Small intestine (tissue), 7 donors: ENCODE data around the gene ZNF451. TPM values are rescaled to one million over a fixed set of nuclear protein-coding genes. Genes with fewer than 3 reads are reported as not detected.

Source experiments
- DNase-seq, 2 donors: peaks; one replicate each; pipeline versions ENCODE4 v3.0.0 to v3.0.0-alpha.2; 2013
- FAIRE-seq: peaks from 2 replicates; lab custom pipeline; 2012; peaks lifted over from hg19 to GRCh38; lab: Jason Lieb, UNC
- H3K27ac ChIP-seq, 3 donors: one replicate each; pipeline ENCODE4 v1.5.1; 2013; ENCODE audit warnings: low read length in 2 of 3, mild to moderate bottlenecking in 2 of 3, control low read depth in 1 of 3, inconsistent platforms in 1 of 3, low read depth in 1 of 3, moderate library complexity in 1 of 3
- H3K27me3 ChIP-seq, 3 donors: one replicate each; pipeline ENCODE4 v1.6.1; 2013; ENCODE audit warnings: low read length in 3 of 3, inconsistent platforms in 1 of 3; ENCODE audit not compliant: control insufficient read depth in 3 of 3, insufficient read depth in 3 of 3
- H3K36me3 ChIP-seq, 3 donors: one replicate each; pipeline ENCODE4 v1.6.1; 2013; ENCODE audit warnings: low read length in 3 of 3, inconsistent platforms in 1 of 3, low read depth in 1 of 3, mild to moderate bottlenecking in 1 of 3, moderate library complexity in 1 of 3; ENCODE audit not compliant: control insufficient read depth in 3 of 3, insufficient read depth in 2 of 3
- H3K4me1 ChIP-seq, 3 donors: one replicate each; pipeline ENCODE4 v1.6.1; 2013; ENCODE audit warnings: low read length in 2 of 3, inconsistent platforms in 1 of 3, low read depth in 1 of 3, mild to moderate bottlenecking in 1 of 3, moderate library complexity in 1 of 3; ENCODE audit not compliant: control insufficient read depth in 3 of 3, insufficient read depth in 2 of 3
- H3K4me3 ChIP-seq, 3 donors: one replicate each; pipeline ENCODE4 v1.5.1; 2013; ENCODE audit warnings: low read length in 3 of 3, control low read depth in 1 of 3, inconsistent platforms in 1 of 3, low read depth in 1 of 3, mild to moderate bottlenecking in 1 of 3, moderate library complexity in 1 of 3
- H3K9me3 ChIP-seq, 2 donors: one replicate each; pipeline ENCODE4 v1.6.1; 2013; ENCODE audit warnings: low read depth in 1 of 2, low read length in 1 of 2; ENCODE audit not compliant: control insufficient read depth in 2 of 2, insufficient read depth in 1 of 2
- WGBS, 3 donors: extraction: QIAGEN DNeasy Blood & Tissue Kit; methylation state at CpG; one replicate each; pipeline ENCODE4 v1.1.7; 2013; 5-methylcytosine and 5-hydroxymethylcytosine counted together
- polyA plus RNA-seq, 4 donors: library from polyadenylated mRNA; stranded (reverse) in 3 of 4; unstranded in 1 of 4; fragments of 200-250 nt in 3 of 4; fragments of 120-200 nt in 1 of 4; gene quantifications; one replicate each; pipeline versions ENCODE4 v1.2.1 to v1.2.3, GENCODE V29; 2013
- donor health status: healthy with polysubstance abuse.
- donor health status: control.
- donor health status: control.
- donor health status: Bipolar disorder and iron deficiency.
- donor health status: healthy.

ZNF451 gene
- polyA plus RNA-seq, 4 donors = 7.3 to 27.7 (median 8.5) TPM

DNA sequence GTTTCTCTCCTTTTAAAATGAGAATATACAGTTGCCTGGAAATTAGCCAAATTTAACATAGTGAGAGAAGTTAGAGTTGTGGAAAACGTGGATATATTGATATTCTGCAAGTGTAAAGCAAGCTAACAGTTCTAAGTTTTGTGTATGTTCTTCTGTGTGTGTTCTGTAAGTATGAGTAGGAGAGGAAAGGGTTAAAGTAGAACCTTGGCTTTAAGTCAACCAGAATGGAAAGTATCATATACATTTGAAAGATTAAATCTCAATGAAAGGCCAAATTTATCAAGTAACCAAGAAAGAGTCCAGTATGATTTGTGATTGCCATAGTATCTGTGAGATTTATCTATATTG is 52.2 kb downstream of the ZNF451 start:
- FAIRE-seq (no peak), DNase-seq (no peak)
- Histone ChIP-seq H3K27me3 (no peaks in the 10 kb centered on the region), H3K4me1 (no peaks in the 10 kb centered on the region), H3K9me3 (no peaks in the 10 kb centered on the region), H3K27ac (no peak overlapping the region), H3K36me3 (peaks cover 2 to 13% (median 6%) of the 10 kb centered on the region in 3 donors), H3K4me3 (no peak overlapping the region)
- WGBS, 3 donors = 80 to 91% (median 89%) methylated on average over 1 of the region's 1 CpG

GRCh38 chr6:57143690-57144089 is 53.7 kb downstream of the ZNF451 start:
- no peak for DNase-seq
- Histone ChIP-seq H3K9me3 (no peaks in the 10 kb centered on the region), H3K27me3 (no peaks in the 10 kb centered on the region), H3K27ac (no peak overlapping the region), H3K36me3 (peaks cover 3 to 13% (median 8%) of the 10 kb centered on the region in 3 donors), H3K4me3 (no peak overlapping the region), H3K4me1 (no peaks in the 10 kb centered on the region)
- no peak for FAIRE-seq
- WGBS, 3 donors = 96 to 100% (median 97%) methylated on average over 1 of the region's 1 CpG

DNA sequence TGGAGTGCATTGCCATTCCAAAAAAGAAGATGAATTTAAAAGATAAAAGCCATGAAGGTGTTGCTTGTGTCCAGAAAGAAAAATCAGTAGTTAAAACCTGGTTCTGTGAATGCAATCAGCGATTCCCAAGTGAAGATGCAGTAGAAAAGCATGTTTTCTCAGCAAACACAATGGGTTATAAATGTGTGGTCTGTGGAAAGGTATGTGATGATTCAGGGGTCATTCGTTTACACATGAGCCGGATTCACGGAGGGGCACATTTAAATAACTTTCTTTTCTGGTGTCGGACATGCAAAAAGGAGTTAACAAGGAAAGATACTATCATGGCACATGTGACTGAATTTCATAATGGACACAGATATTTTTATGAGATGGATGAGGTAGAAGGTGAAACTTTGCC is 57.4 kb downstream of the ZNF451 start:
- Histone ChIP-seq H3K9me3 (no peaks in the 10 kb centered on the region), H3K27me3 (no peaks in the 10 kb centered on the region), H3K4me1 (no peaks in the 10 kb centered on the region), H3K4me3 (no peak overlapping the region), H3K36me3 (peaks cover 3 to 13% (median 6%) of the 10 kb centered on the region in 3 donors), H3K27ac (no peak overlapping the region)
- no peak for DNase-seq
- no peak for FAIRE-seq
- WGBS, 3 donors = 92 to 97% (median 96%) methylated on average over 5 of the region's 5 CpGs

GRCh38 chr6:57147955-57148858 is 58.2 kb downstream of the ZNF451 start:
- Histone ChIP-seq H3K4me1 (no peaks in the 10 kb centered on the region), H3K36me3 (peaks cover 3 to 16% (median 10%) of the 10 kb centered on the region in 3 donors), H3K9me3 (no peaks in the 10 kb centered on the region), H3K27me3 (no peaks in the 10 kb centered on the region), H3K27ac (no peak overlapping the region), H3K4me3 (no peak overlapping the region)
- DNase-seq (no peak), FAIRE-seq (no peak)
- WGBS, 3 donors = 76 to 88% (median 83%) methylated on average over 7 of the region's 7 CpGs

DNA sequence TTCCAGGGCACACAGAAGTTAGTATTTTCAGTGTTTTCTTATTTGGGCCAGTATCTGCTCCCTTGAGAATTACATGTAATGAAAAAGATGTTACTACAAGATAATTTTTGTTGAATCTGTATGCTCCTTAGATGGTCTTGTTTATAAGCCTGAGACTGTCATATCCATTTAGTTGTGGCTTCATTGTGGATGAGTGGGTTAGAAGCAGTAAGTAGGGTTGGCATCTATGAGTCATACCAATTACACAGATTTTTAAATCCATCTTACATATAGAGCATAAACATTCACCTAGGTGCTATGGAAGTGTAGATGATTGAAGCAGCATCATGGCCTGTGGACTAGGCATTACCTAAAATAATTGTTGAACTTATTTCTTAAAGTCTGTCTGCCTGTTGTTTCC is 68.7 kb downstream of the ZNF451 start:
- Histone ChIP-seq H3K27ac (no peak overlapping the region), H3K27me3 (no peaks in the 10 kb centered on the region), H3K4me3 (no peak overlapping the region), H3K4me1 (no peaks in the 10 kb centered on the region), H3K36me3 (peaks cover 0 to 8% (median 8%) of the 10 kb centered on the region in 3 donors), H3K9me3 (no peaks in the 10 kb centered on the region)
- FAIRE-seq = no peak
- no peak for DNase-seq

DNA sequence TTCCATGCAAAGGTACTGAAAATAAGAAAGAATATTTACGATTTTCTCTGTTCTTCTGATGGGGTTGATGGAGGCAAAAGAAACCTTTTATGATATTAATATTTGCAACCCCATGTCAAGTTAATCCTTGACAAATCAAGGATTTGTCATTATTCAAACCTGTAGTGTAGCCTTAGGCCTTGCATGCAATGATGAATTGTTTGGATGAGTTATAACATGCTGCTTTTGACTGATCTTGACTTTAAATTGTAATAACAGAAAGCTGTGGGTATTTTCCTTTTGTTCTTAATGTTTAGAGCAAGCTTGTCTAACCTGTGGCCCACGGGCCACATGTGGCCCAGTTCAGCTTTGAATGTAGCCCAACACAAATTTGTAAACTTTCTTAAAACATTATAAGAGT is 69.1 kb downstream of the ZNF451 start:
- no peak overlapping the region for H3K27ac ChIP-seq
- no peaks in the 10 kb centered on the region for H3K27me3 ChIP-seq
- peaks cover 0 to 9% (median 5%) of the 10 kb centered on the region in 3 donors for H3K36me3 ChIP-seq
- WGBS, 3 donors = 90 to 94% (median 93%) methylated on average over 2 of the region's 2 CpGs
- no peaks in the 10 kb centered on the region for H3K4me1 ChIP-seq
- no peak overlapping the region for H3K4me3 ChIP-seq
- FAIRE-seq = no peak
- H3K9me3 ChIP-seq = no peaks in the 10 kb centered on the region
- no peak for DNase-seq

DNA sequence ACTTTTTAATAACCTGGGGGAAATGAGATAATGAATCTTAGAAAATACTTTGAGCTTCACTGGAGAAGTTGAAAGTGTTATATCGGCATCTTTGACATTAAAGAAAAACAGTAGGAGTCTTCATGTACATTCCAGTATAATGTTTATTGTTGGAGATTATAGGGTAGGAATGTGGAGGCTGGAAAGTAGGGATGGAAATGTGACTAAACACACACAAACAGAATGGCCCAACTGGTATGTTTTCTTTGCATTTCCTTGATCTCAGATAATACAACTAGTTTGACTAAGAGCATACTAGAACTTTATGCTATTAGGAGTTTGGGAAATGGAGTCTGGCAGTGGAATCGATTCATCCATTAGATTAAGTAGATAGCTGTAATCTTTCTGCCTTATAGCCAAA is 72.0 kb downstream of the ZNF451 start:
- WGBS, 3 donors = 95 to 97% (median 95%) methylated on average over 2 of the region's 2 CpGs
- no peaks in the 10 kb centered on the region for H3K9me3 ChIP-seq
- no peak for FAIRE-seq

GRCh38 chr6:57162516-57162915 is 72.5 kb downstream of the ZNF451 start:
- Histone ChIP-seq H3K27ac (no peak overlapping the region), H3K36me3 (peaks cover 0 to 8% (median 2%) of the 10 kb centered on the region in 3 donors), H3K4me3 (no peak overlapping the region), H3K4me1 (no peaks in the 10 kb centered on the region), H3K9me3 (no peaks in the 10 kb centered on the region), H3K27me3 (no peaks in the 10 kb centered on the region)
- FAIRE-seq (no peak), DNase-seq (no peak)
- WGBS, 3 donors = 86 to 94% (median 88%) methylated on average over 3 of the region's 3 CpGs

More for the DNA sequence above, 72.0 kb downstream of the ZNF451 start:
- H3K27me3 ChIP-seq = no peaks in the 10 kb centered on the region
- no peaks in the 10 kb centered on the region for H3K4me1 ChIP-seq
- H3K36me3 ChIP-seq = peaks cover 0 to 8% (median 2%) of the 10 kb centered on the region in 3 donors
- DNase-seq = no peak
- no peak overlapping the region for H3K27ac ChIP-seq
- no peak overlapping the region for H3K4me3 ChIP-seq
